H9 (cell line): ENCODE data around the gene C19orf47. TPM values are rescaled to one million over a fixed set of nuclear protein-coding genes. Genes with fewer than 3 reads are reported as not detected.

Experiments used
- DNase-seq: peaks from one replicate; pipeline ENCODE4 v3.0.0-alpha.2; 2017
- H2AFZ ChIP-seq: one replicate; pipeline ENCODE4 v1.6.1; 2013; ENCODE audit warnings: mild to moderate bottlenecking, low read length, control low read depth, moderate library complexity
- H2AK5ac ChIP-seq: 2 replicates; pipeline ENCODE4 v1.6.1; 2013; ENCODE audit warnings: low read length, control low read depth, mixed read lengths; ENCODE audit not compliant: insufficient read length
- H2BK120ac ChIP-seq: one replicate; pipeline ENCODE4 v1.6.1; 2013; ENCODE audit warnings: low read depth, mild to moderate bottlenecking, low read length, control low read depth, inconsistent platforms; ENCODE audit not compliant: poor library complexity, severe bottlenecking
- H2BK12ac ChIP-seq: 2 replicates; pipeline ENCODE4 v1.6.1; 2013; ENCODE audit warnings: low read length, control low read depth, mixed read lengths, low read depth; ENCODE audit not compliant: insufficient read length
- H2BK15ac ChIP-seq: 2 replicates; pipeline ENCODE4 v1.6.1; 2013; ENCODE audit warnings: low read depth, low read length, control low read depth
- H2BK20ac ChIP-seq: one replicate; pipeline ENCODE4 v1.6.1; 2013; ENCODE audit warnings: low read depth, mild to moderate bottlenecking, low read length, control low read depth, inconsistent platforms; ENCODE audit not compliant: poor library complexity, severe bottlenecking
- H2BK5ac ChIP-seq: 2 replicates; pipeline ENCODE4 v1.6.1; 2013; ENCODE audit warnings: low read length, control low read depth, mixed read lengths; ENCODE audit not compliant: insufficient read length
- H3K14ac ChIP-seq: 2 replicates; pipeline ENCODE4 v1.6.1; 2013; ENCODE audit warnings: low read length, control low read depth; ENCODE audit not compliant: insufficient read depth
- H3K18ac ChIP-seq: 2 replicates; pipeline ENCODE4 v1.6.1; 2013; ENCODE audit warnings: low read depth, mild to moderate bottlenecking, mixed read lengths, low read length, control low read depth; ENCODE audit not compliant: insufficient read length
- H3K23ac ChIP-seq: 2 replicates; pipeline ENCODE4 v1.6.1; 2013; ENCODE audit warnings: low read length, control low read depth, mixed read lengths, low read depth; ENCODE audit not compliant: insufficient read length
- H3K23me2 ChIP-seq: 2 replicates; pipeline ENCODE4 v1.6.1; 2013; ENCODE audit warnings: low read depth, mild to moderate bottlenecking, mixed read lengths, low read length, control low read depth; ENCODE audit not compliant: insufficient read length, poor library complexity, severe bottlenecking
- H3K27ac ChIP-seq: 2 replicates; pipeline ENCODE4 v1.5.1; 2013; ENCODE audit warnings: low read length, control low read depth, mixed read lengths, low read depth; ENCODE audit not compliant: insufficient read length
- H3K27me3 ChIP-seq: 2 replicates; pipeline ENCODE4 v1.6.1; 2013; ENCODE audit warnings: low read length, control low read depth, inconsistent platforms; ENCODE audit not compliant: insufficient read depth
- H3K4ac ChIP-seq: 2 replicates; pipeline ENCODE4 v1.6.1; 2013; ENCODE audit warnings: low read depth, mild to moderate bottlenecking, control low read depth, inconsistent platforms, low read length, moderate library complexity
- H3K4me1 ChIP-seq: 2 replicates; pipeline ENCODE4 v1.6.1; 2013; ENCODE audit warnings: low read length, control low read depth, inconsistent platforms; ENCODE audit not compliant: insufficient read depth
- H3K4me2 ChIP-seq: 2 replicates; pipeline ENCODE4 v1.6.1; 2013; ENCODE audit warnings: low read length, control low read depth, mixed read lengths; ENCODE audit not compliant: insufficient read length, insufficient read depth
- H3K56ac ChIP-seq: 2 replicates; pipeline ENCODE4 v1.6.1; 2013; ENCODE audit warnings: low read depth, mild to moderate bottlenecking, mixed read lengths, low read length, control low read depth; ENCODE audit not compliant: insufficient read length
- H3K79me1 ChIP-seq: 2 replicates; pipeline ENCODE4 v1.6.1; 2013; ENCODE audit warnings: low read depth, mild to moderate bottlenecking, moderate library complexity, low read length, control low read depth, inconsistent platforms; ENCODE audit not compliant: insufficient read depth, poor library complexity, severe bottlenecking
- H3K79me2 ChIP-seq: 2 replicates; pipeline ENCODE4 v1.6.1; 2013; ENCODE audit warnings: low read length, control low read depth, inconsistent platforms; ENCODE audit not compliant: insufficient read depth
- H3K9ac ChIP-seq: 2 replicates; pipeline ENCODE4 v1.6.1; 2013; ENCODE audit warnings: low read length, control low read depth, mixed read lengths; ENCODE audit not compliant: insufficient read length; ENCODE audit errors: extremely low read depth
- H3K9me3 ChIP-seq: one replicate; pipeline ENCODE4 v1.6.1; 2013; ENCODE audit warnings: low read depth, low read length, inconsistent platforms; ENCODE audit not compliant: control insufficient read depth
- H3T11ph ChIP-seq: one replicate; pipeline ENCODE4 v1.6.1; 2013; ENCODE audit warnings: mild to moderate bottlenecking, low read length, control low read depth, inconsistent platforms
- H4K20me1 ChIP-seq: one replicate; pipeline ENCODE4 v1.6.1; 2013; ENCODE audit not compliant: control insufficient read depth, insufficient read length, insufficient read depth
- H4K5ac ChIP-seq: 2 replicates; pipeline ENCODE4 v1.6.1; 2013; ENCODE audit warnings: low read depth, mild to moderate bottlenecking, mixed read lengths, low read length, control low read depth; ENCODE audit not compliant: insufficient read length
- H4K8ac ChIP-seq: replicated peaks from 2 replicates; pipeline ENCODE4 v1.6.1; 2013; ENCODE audit warnings: low read length, control low read depth, mixed read lengths, low read depth; ENCODE audit not compliant: insufficient read length
- H4K91ac ChIP-seq: 2 replicates; pipeline ENCODE4 v1.6.1; 2013; ENCODE audit warnings: low read depth, mild to moderate bottlenecking, moderate library complexity, mixed read lengths, low read length, control low read depth; ENCODE audit not compliant: insufficient read length
- H3K27ac Mint-ChIP-seq, 3 experiments: 2 replicates in 2 of 3; 3 replicates in 1 of 3; pipeline ENCODE4 v1.8.0; 2020 to 2021; ENCODE audit warnings: mixed read lengths in 3 of 3, mild to moderate bottlenecking in 1 of 3, moderate library complexity in 1 of 3
- H3K27me3 Mint-ChIP-seq: 2 replicates; pipeline ENCODE4 v1.8.0; 2021; ENCODE audit warnings: low read depth, mild to moderate bottlenecking, moderate library complexity, mixed read lengths
- H3K36me3 Mint-ChIP-seq, 3 experiments: 2 replicates in 2 of 3; 3 replicates in 1 of 3; pipeline ENCODE4 v1.8.0; 2020 to 2021; ENCODE audit warnings: low read depth in 3 of 3, mixed read lengths in 3 of 3; ENCODE audit not compliant: insufficient read depth in 1 of 3
- H3K4me1 Mint-ChIP-seq, 2 experiments: 2 replicates each; pipeline ENCODE4 v1.8.0; 2020; ENCODE audit warnings: mixed read lengths in 2 of 2
- H3K4me3 Mint-ChIP-seq, 2 experiments: 2 replicates in 1 of 2; 3 replicates in 1 of 2; pipeline ENCODE4 v1.8.0; 2020 to 2021; ENCODE audit warnings: mild to moderate bottlenecking in 2 of 2, mixed read lengths in 2 of 2, moderate library complexity in 1 of 2
- H3K9me3 Mint-ChIP-seq, 2 experiments: 2 replicates in 1 of 2; 3 replicates in 1 of 2; pipeline ENCODE4 v1.8.0; 2020; ENCODE audit warnings: mild to moderate bottlenecking in 2 of 2, mixed read lengths in 2 of 2, moderate library complexity in 1 of 2
- CTCF ChIP-seq: fragments of 200-600 bp; sonication (generic); conservative IDR thresholded peaks from 3 replicates; pipeline ENCODE4 v1.8.0; 2021; ENCODE audit warnings: antibody characterized with exemption, mild to moderate bottlenecking
- WGBS: extraction: QIAGEN DNeasy Blood & Tissue Kit; methylation state at CpG from one replicate; pipeline ENCODE4 v1.1.7; 2013; ENCODE audit warnings: missing lambda C conversion rate, low lambda C conversion rate, mixed read lengths; ENCODE audit not compliant: insufficient read length; ENCODE audit errors: extremely low coverage; 5-methylcytosine and 5-hydroxymethylcytosine counted together
- total RNA-seq: library from RNA; stranded (reverse); gene quantifications from 2 replicates; pipeline ENCODE4 v1.2.1, GENCODE V29; 2021

Gene C19orf47
- total RNA-seq, 1 experiment from 2014 or later, result 19.4 TPM

GRCh38 chr19:40279120-40279551 lies 69.1 kb downstream of the C19orf47 start:
- no peak overlapping the region for H3K9ac ChIP-seq
- H4K91ac ChIP-seq, result no peak overlapping the region
- H2AFZ ChIP-seq, result no peak overlapping the region
- H2BK120ac ChIP-seq, result no peak overlapping the region
- peaks cover 14% of the 10 kb centered on the region for H3K79me2 ChIP-seq
- H2BK15ac ChIP-seq, result no peak overlapping the region
- H3K4me3 Mint-ChIP-seq, result no peak overlapping the region
- H3K27ac Mint-ChIP-seq, result no peak overlapping the region
- no peak overlapping the region for H2BK20ac ChIP-seq
- peaks cover 34 to 42% of the 10 kb centered on the region in 2 experiments for H3K4me1 Mint-ChIP-seq
- H3K4me2 ChIP-seq, result no peak overlapping the region
- TF ChIP-seq CTCF, result no peak
- H4K8ac ChIP-seq, result no peak overlapping the region
- no peak overlapping the region for H3K23ac ChIP-seq
- no peak overlapping the region for H4K5ac ChIP-seq
- H3K27me3 Mint-ChIP-seq, result peaks cover 1% of the 10 kb centered on the region; the same call in 1 of the 2 replicates
- no CpG with 5 or more reads among the region's 15 CpGs for WGBS
- no peaks in the 10 kb centered on the region for H3K9me3 ChIP-seq
- no peak overlapping the region for H3T11ph ChIP-seq
- H3K23me2 ChIP-seq, result peaks cover 2% of the 10 kb centered on the region
- H3K4ac ChIP-seq, result no peak overlapping the region
- H2AK5ac ChIP-seq, result no peak overlapping the region
- no peak overlapping the region for H3K27ac ChIP-seq
- no peaks in the 10 kb centered on the region for H3K9me3 Mint-ChIP-seq
- no peaks in the 10 kb centered on the region; the same call in 1 of the 2 replicates for H3K4me1 ChIP-seq
- H4K20me1 ChIP-seq, result no peaks in the 10 kb centered on the region
- H3K36me3 Mint-ChIP-seq, result peaks cover 0 to 2% (median 0%) of the 10 kb centered on the region in 3 experiments; a peak in 1 of 7 replicates
- no peak overlapping the region for H2BK5ac ChIP-seq
- no peak overlapping the region for H3K56ac ChIP-seq
- peaks cover 9% of the 10 kb centered on the region for H3K79me1 ChIP-seq
- H3K14ac ChIP-seq, result no peak overlapping the region
- H2BK12ac ChIP-seq, result no peak overlapping the region
- no peak overlapping the region for H3K18ac ChIP-seq
- no peak for DNase-seq
- H3K27me3 ChIP-seq, result no peaks in the 10 kb centered on the region
